Measurements from ENCODE around the gene SCGB1A1. TPM values are rescaled to one million over a fixed set of nuclear protein-coding genes. Genes with fewer than 3 reads are reported as not detected.

The SCGB1A1 gene
- total RNA-seq, 1 donor from 2014 or later: not detected

DNA sequence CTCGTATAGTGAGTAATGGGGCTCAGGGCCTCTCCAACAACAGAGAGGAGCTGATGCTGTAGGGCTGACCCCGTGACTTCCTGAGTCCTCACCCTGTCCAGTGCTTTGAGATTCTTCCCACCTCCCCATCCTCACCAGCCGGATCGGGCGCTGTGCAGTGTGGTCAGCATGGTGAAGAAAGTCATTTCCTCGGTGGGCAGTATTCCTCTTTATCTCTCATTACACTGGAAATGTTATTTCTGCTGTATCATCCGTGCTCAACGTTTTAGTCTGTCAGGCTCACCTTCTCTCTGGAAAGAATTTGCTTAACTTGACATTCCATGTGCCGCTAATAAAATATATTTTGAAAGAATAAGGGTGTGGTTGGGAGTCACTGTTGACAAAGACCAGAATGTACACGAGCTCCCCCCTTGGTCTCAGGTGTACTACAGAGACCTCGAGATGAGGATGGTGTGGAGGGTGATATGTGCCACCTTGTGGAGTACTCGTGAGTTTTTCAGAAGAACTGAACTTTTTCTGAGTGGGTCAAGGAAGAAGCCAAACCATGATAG lies 25.7 kb upstream of the SCGB1A1 start:
- TF ChIP-seq, protein P1, sequence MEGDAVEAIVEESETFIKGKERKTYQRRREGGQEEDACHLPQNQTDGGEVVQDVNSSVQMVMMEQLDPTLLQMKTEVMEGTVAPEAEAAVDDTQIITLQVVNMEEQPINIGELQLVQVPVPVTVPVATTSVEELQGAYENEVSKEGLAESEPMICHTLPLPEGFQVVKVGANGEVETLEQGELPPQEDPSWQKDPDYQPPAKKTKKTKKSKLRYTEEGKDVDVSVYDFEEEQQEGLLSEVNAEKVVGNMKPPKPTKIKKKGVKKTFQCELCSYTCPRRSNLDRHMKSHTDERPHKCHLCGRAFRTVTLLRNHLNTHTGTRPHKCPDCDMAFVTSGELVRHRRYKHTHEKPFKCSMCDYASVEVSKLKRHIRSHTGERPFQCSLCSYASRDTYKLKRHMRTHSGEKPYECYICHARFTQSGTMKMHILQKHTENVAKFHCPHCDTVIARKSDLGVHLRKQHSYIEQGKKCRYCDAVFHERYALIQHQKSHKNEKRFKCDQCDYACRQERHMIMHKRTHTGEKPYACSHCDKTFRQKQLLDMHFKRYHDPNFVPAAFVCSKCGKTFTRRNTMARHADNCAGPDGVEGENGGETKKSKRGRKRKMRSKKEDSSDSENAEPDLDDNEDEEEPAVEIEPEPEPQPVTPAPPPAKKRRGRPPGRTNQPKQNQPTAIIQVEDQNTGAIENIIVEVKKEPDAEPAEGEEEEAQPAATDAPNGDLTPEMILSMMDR (conservative IDR thresholded peaks at IDR 0.05): no peak
- Mint-ChIP-seq H3K27ac (ENCODE audit: unreplicated experiment) (no peak overlapping the region), H3K4me1 (peaks cover 10% of the 10 kb centered on the region), H3K27me3 (ENCODE audit: low read depth) (no peaks in the 10 kb centered on the region), H3K9me3 (no peaks in the 10 kb centered on the region), H3K4me3 (no peak overlapping the region), H3K36me3 (ENCODE audit: low read depth) (no peaks in the 10 kb centered on the region)
- no peak for DNase-seq (ENCODE audit: low read depth, low spot score)

DNA sequence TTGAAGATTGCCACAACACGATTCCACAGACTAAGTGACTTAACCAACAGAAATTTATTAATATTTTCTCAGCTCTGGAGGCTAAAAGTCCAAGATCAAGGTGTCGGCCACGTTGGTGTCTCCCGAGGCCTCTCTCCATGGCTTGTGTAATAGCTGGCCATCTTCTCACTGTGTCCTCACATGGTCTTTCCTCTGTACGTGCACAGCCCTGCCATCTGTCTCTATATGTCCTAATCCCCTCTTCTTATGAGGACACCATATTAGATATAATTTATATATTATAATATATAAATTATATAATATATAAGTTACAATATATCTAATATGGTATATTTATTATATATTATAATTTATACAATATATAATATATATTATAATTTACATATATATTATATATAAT lies 25.1 kb upstream of the SCGB1A1 start:
- no peak for DNase-seq (ENCODE audit: low read depth, low spot score)
- H3K27me3 Mint-ChIP-seq (ENCODE audit: low read depth): no peaks in the 10 kb centered on the region
- no peak overlapping the region for H3K27ac Mint-ChIP-seq (ENCODE audit: unreplicated experiment)

GRCh38 chr11:62394825-62395538 lies 23.9 kb upstream of the SCGB1A1 start:
- H3K9me3 Mint-ChIP-seq: no peaks in the 10 kb centered on the region
- DNase-seq (ENCODE audit: low read depth, low spot score): peak; percentile 48
- no peaks in the 10 kb centered on the region for H3K27me3 Mint-ChIP-seq (ENCODE audit: low read depth)
- H3K36me3 Mint-ChIP-seq (ENCODE audit: low read depth): no peaks in the 10 kb centered on the region
- H3K4me1 Mint-ChIP-seq: peaks cover 22% of the 10 kb centered on the region
- TF ChIP-seq, protein P1 (conservative IDR thresholded peaks at IDR 0.05): peak; percentile 89
- H3K4me3 Mint-ChIP-seq: peak overlapping the region; percentile 44
- no peak overlapping the region for H3K27ac Mint-ChIP-seq (ENCODE audit: unreplicated experiment)

More for the DNA sequence above, 25.1 kb upstream of the SCGB1A1 start:
- Mint-ChIP-seq H3K9me3 (no peaks in the 10 kb centered on the region), H3K36me3 (ENCODE audit: low read depth) (no peaks in the 10 kb centered on the region), H3K4me3 (no peak overlapping the region), H3K4me1 (peaks cover 16% of the 10 kb centered on the region)
- TF ChIP-seq, protein P1 (conservative IDR thresholded peaks at IDR 0.05): no peak

- H3K27me3 Mint-ChIP-seq (ENCODE audit: low read depth): no peaks in the 10 kb centered on the region
- no peaks in the 10 kb centered on the region for H3K9me3 Mint-ChIP-seq
- no peak overlapping the region for H3K4me3 Mint-ChIP-seq
- H3K27ac Mint-ChIP-seq (ENCODE audit: unreplicated experiment): no peak overlapping the region
- H3K36me3 Mint-ChIP-seq (ENCODE audit: low read depth): no peaks in the 10 kb centered on the region
- peaks cover 22% of the 10 kb centered on the region for H3K4me1 Mint-ChIP-seq
- TF ChIP-seq, protein P1 (conservative IDR thresholded peaks at IDR 0.05): no peak
- DNase-seq (ENCODE audit: low read depth, low spot score): no peak
Measured at GRCh38 chr11:62395885-62396551, 22.8 kb upstream of the SCGB1A1 start.

DNA sequence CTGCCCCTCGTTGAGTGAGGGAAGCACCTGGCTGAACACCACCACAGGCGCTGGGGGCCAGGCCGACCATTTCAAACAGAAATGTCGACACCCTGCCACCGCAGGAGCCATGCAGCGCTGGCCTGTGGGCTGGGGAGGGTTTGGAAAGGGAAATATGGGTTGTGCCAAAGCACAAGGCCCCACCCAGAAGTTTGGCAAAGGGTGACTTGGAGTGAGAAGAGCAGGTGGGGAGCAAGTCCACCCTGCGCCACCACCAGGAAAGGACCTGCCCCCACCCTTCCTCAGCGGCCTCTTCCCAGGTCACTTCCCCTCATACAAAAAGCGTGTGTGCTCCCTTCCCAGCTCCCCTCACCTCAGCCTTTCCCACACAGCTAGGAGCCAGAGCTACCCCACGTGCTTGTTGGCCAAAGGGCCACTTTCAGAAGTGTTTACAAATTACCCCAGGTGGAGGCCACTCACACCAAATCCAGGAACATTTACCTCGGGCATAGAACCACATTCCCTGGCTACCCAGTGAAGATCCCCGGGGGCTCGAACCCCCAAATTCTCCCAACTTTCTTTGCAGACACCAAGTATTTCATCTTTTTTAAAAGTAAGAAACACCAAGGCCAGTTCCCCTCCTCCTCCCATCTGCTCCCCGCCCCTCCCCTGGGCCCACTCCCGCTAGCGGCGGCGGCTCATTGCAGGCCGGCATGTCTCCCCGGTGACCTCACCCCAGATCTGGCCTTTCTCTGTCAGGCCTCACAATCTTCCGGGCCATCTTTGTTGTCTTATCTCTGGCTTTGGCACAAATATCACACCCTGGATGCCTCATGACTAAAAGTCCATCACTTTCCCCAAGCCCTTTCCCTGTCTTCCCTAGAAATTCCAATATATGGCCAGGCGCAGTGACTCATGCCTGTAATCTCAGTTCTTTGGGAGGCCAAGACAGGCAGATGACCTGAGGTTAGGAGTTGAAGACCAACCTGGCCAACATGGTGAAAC lies 20.5 kb upstream of the SCGB1A1 start:
- H3K27me3 Mint-ChIP-seq (ENCODE audit: low read depth): no peaks in the 10 kb centered on the region

More for the DNA sequence above, 20.5 kb upstream of the SCGB1A1 start:
- DNase-seq (ENCODE audit: low read depth, low spot score): no peak
- TF ChIP-seq, protein P1 (conservative IDR thresholded peaks at IDR 0.05): no peak
- Mint-ChIP-seq H3K4me3 (no peak overlapping the region), H3K4me1 (peaks cover 22% of the 10 kb centered on the region), H3K27ac (ENCODE audit: unreplicated experiment) (peak overlapping the region; percentile 35), H3K9me3 (no peaks in the 10 kb centered on the region), H3K36me3 (ENCODE audit: low read depth) (no peaks in the 10 kb centered on the region)
